ENCODE measurements around the gene EYS. TPM values are rescaled to one million over a fixed set of nuclear protein-coding genes. Genes with fewer than 3 reads are reported as not detected.
A peak's percentile ranks its signal among the peaks of the same experiment; 100 is the strongest.

The EYS gene
- total and polyA plus RNA-seq, 2 of the 8 experiments (the other 6 are each of a cell fraction or from before 2014, with no cell fraction given): 0.05 to 0.13 TPM

DNA sequence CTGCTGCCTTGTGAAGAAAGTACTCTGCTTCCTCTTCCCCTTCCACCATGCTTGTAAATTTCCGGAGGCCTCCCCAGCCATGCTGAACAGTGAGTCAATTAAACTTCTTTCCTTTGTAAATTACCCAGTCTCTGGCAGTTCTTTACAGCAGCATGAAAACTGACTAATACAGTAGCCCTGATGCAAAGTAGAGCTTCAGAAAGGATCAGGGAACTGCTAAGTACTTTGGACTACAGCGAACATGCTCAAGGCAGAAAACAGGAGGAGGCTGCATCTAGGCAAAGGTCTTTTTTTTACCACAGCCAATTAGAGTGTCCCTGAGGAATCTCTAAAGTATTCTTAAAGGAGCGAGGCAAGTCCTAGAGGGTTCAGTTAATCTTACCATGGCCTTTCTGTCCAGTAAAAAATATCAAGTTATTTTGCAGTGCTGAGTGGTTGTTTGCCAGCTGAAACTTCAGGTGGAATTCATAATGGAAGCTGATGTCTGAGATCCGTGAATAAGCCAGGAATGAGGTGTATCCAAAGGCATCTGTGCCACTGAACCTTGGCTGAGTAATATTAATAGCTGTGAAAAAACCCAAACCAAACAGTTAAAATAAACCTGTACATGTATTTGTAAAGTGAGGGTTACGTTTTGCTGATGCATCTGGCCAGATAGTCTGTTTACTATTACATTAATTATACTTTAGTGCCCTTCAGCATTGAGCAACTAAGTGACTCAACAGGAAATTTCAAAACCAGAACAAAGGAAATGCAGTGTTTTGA lies 1901.0 kb downstream of the EYS start:
- no peaks in the 10 kb centered on the region for H4K20me1 ChIP-seq (replicated peaks in 1 of 2; ENCODE audit: control insufficient read depth in 1 of 2, insufficient read depth in 2 of 2, low read length in 2 of 2)
- no peak overlapping the region for H3K23ac ChIP-seq (ENCODE audit: insufficient read length)
- no peaks in the 10 kb centered on the region for H3K27me3 ChIP-seq (replicated peaks in 1 of 4; ENCODE audit: control insufficient read depth in 3 of 4, extremely low read depth in 1 of 4, insufficient read depth in 3 of 4, low read length in 3 of 4)
- no peak overlapping the region for H3K4me3 ChIP-seq (ENCODE audit: extremely low read depth in 1 of 4, insufficient read depth in 2 of 4, low read depth in 3 of 4, low read length in 4 of 4)
- no peak overlapping the region for H2BK120ac ChIP-seq (replicated peaks; ENCODE audit: low read depth, low read length)
- ChIA-PET CTCF (ENCODE audit: partially characterized antibody) (interaction anchor here (1.1 to 1.9 kb wide), 2 partner anchors 9 to 42 kb away, joined by 3 to 4 read pairs; no protein-coding TSS in a partner anchor), POLR2A (ENCODE audit: partially characterized antibody) (interaction anchor here (1.0 kb wide), 1 partner anchor 11 kb away, joined by 3 read pairs; no protein-coding TSS in a partner anchor)
- no peak overlapping the region for H2AK5ac ChIP-seq (ENCODE audit: low read depth, low read length)
- no peak for FAIRE-seq
- no peak overlapping the region for H4K5ac ChIP-seq (ENCODE audit: insufficient read length, low read depth, low read length)
- H3K4ac ChIP-seq (replicated peaks; ENCODE audit: insufficient read length, low read depth, low read length): no peak overlapping the region
- no peak overlapping the region for H3K18ac ChIP-seq (ENCODE audit: extremely low read depth, low read length)
- H3K9me3 ChIP-seq (ENCODE audit: insufficient read depth in 2 of 2, low read depth in 1 of 2, low read length in 1 of 2): no peaks in the 10 kb centered on the region
- no peak overlapping the region for H3K14ac ChIP-seq (ENCODE audit: insufficient read length)
- no peak overlapping the region for H2BK12ac ChIP-seq (ENCODE audit: low read depth, low read length)
- no peak overlapping the region for H2BK20ac ChIP-seq (ENCODE audit: low read length)
- no peak for DNase-seq (ENCODE audit: low read depth in 1 of 2, low spot score in 2 of 2)
- no peaks in the 10 kb centered on the region for H3K79me1 ChIP-seq (ENCODE audit: low read depth, low read length)
- H2BK15ac ChIP-seq (ENCODE audit: low read length): no peak overlapping the region
- 78% methylated on average over 5 of the region's 5 CpGs; no CpG with 5 or more reads in 1 of the 2 experiments for WGBS, 2 experiments (ENCODE audit: extremely low coverage in 1 of 2, insufficient coverage in 1 of 2, insufficient read length in 1 of 2, insufficient replicate concordance in 2 of 2, low coverage in 1 of 2, low lambda C conversion rate in 2 of 2, missing lambda C conversion rate in 1 of 2)
- no peak overlapping the region for H3K27ac ChIP-seq (ENCODE audit: low read depth, low read length)
- H2AFZ ChIP-seq (ENCODE audit: low read length): peak overlapping the region; percentile 80
- TF ChIP-seq RAD21 (IDR thresholded peaks at IDR 0.05 in 1 of 2, conservative IDR thresholded peaks at IDR 0.05 in 1 of 2; ENCODE audit: low read depth in 2 of 2, low read length in 2 of 2): no peak
- TF ChIP-seq TBP (IDR thresholded peaks at IDR 0.05; ENCODE audit: low read depth, low read length): no peak
- TF ChIP-seq NANOG (IDR thresholded peaks at IDR 0.05; ENCODE audit: insufficient read depth, low read depth, low read length, poor library complexity, severe bottlenecking): no peak
- no peak for TF ChIP-seq SAP30 (IDR thresholded peaks at IDR 0.05; ENCODE audit: insufficient read depth, insufficient replicate concordance, low read length)
- no peak for TF ChIP-seq JUND (IDR thresholded peaks at IDR 0.05; ENCODE audit: low read length)
- H3K56ac ChIP-seq (replicated peaks; ENCODE audit: insufficient read length, low read depth, low read length): no peak overlapping the region
- no peak overlapping the region for H4K8ac ChIP-seq (ENCODE audit: extremely low read depth, insufficient read depth, low read length)
- H3K4me2 ChIP-seq (ENCODE audit: insufficient read depth in 1 of 2, low read depth in 2 of 2, low read length in 2 of 2): no peak overlapping the region
- no peak overlapping the region for H4K91ac ChIP-seq (replicated peaks; ENCODE audit: insufficient read length, low read length)
- H3K36me3 ChIP-seq (ENCODE audit: control insufficient read depth in 2 of 4, insufficient read depth in 4 of 4, low read length in 3 of 4): no peaks in the 10 kb centered on the region
- H3K23me2 ChIP-seq (ENCODE audit: low read depth, low read length): no peaks in the 10 kb centered on the region
- H3K79me2 ChIP-seq (ENCODE audit: control insufficient read depth in 1 of 2, insufficient read depth in 2 of 2, low read length in 2 of 2): no peaks in the 10 kb centered on the region
- no peak overlapping the region for H2BK5ac ChIP-seq (ENCODE audit: low read depth, low read length)
- no peak overlapping the region for H3K9ac ChIP-seq (replicated peaks in 1 of 4; ENCODE audit: extremely low read depth in 1 of 4, low read depth in 3 of 4, low read length in 3 of 4)
- peaks cover 0 to 3% (median 0%) of the 10 kb centered on the region in 4 experiments; a peak in 1 of 7 replicates for H3K4me1 ChIP-seq (replicated peaks in 1 of 4; ENCODE audit: control insufficient read depth in 3 of 4, insufficient read depth in 4 of 4, low read length in 3 of 4)

Data from H1 (cell line).